Ishikawa (cell line): ENCODE data around the gene AGXT.

Experiments
- CEBPB ChIP-seq: IDR thresholded peaks from 2 replicates; pipeline ENCODE4 v1.6.1; 2012
- CREB1 ChIP-seq: IDR thresholded peaks from 2 replicates; pipeline ENCODE4 v1.6.1; 2012; ENCODE audit warnings: low read depth
- EP300 ChIP-seq: IDR thresholded peaks from 2 replicates; pipeline ENCODE4 v1.6.1; 2012; ENCODE audit warnings: borderline replicate concordance
- FOXM1 ChIP-seq: IDR thresholded peaks from 2 replicates; pipeline ENCODE4 v1.6.1; 2012; ENCODE audit warnings: low read depth, borderline replicate concordance
- NFIC ChIP-seq: IDR thresholded peaks from 2 replicates; pipeline ENCODE4 v1.6.1; 2012
- RAD21 ChIP-seq: IDR thresholded peaks from 2 replicates; pipeline ENCODE4 v1.6.1; 2012; ENCODE audit warnings: low read depth
- YY1 ChIP-seq: IDR thresholded peaks from 2 replicates; pipeline ENCODE4 v1.6.1; 2012; ENCODE audit warnings: low read depth
- ZBTB7A ChIP-seq: IDR thresholded peaks from 2 replicates; pipeline ENCODE4 v1.6.1; 2012; ENCODE audit warnings: low read depth
- TF ChIP-seq, protein P1 (sequence below): IDR thresholded peaks from 2 replicates; pipeline ENCODE4 v1.6.1; 2012

DNA sequence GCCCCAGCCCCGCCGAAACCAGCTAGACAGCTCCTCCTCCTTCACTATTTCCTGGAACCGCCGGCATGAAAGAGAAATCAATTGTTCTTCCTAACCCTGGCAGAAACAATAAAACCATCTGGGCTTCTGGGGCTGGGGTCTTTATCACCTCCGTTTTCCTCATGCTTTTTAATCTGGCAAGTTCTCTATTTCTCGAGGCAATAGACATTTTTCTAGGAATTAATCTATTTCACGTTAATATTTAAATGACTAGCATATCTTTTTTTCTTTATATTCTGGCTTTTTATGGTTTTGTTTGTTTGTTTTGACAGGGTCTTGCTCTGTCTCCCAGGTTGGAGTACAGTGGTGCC is 47.2 kb upstream of the AGXT start:
- TF ChIP-seq, protein P1, sequence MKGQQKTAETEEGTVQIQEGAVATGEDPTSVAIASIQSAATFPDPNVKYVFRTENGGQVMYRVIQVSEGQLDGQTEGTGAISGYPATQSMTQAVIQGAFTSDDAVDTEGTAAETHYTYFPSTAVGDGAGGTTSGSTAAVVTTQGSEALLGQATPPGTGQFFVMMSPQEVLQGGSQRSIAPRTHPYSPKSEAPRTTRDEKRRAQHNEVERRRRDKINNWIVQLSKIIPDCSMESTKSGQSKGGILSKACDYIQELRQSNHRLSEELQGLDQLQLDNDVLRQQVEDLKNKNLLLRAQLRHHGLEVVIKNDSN = no peak
- TF ChIP-seq YY1 (no peak), EP300 (no peak), FOXM1 (no peak), CREB1 (no peak), NFIC (no peak), CEBPB (no peak), RAD21 (no peak), ZBTB7A (no peak)
